ENCODE data around the gene TMEM87A.

TMEM87A gene

GRCh38 chr15:42182328-42182886, 90.8 kb downstream of the TMEM87A start:
- Histone ChIP-seq H3K36me3 (ENCODE audit: control insufficient read depth in 1 of 2, insufficient read depth in 2 of 2, low read length in 2 of 2) (peaks cover 60 to 73% of the 10 kb centered on the region in 2 donors), H3K4me3 (ENCODE audit: low read depth in 1 of 2, low read length in 2 of 2) (no peak overlapping the region), H3K27me3 (ENCODE audit: low read depth, low read length) (no peaks in the 10 kb centered on the region), H3K27ac (ENCODE audit: low read length) (no peak overlapping the region), H3K4me1 (ENCODE audit: control insufficient read depth in 1 of 2, insufficient read depth in 2 of 2, low read length in 2 of 2) (no peaks in the 10 kb centered on the region), H3K9me3 (ENCODE audit: control insufficient read depth in 1 of 2, low read length in 2 of 2) (no peaks in the 10 kb centered on the region)

GRCh38 chr15:42178056-42178455, 95.2 kb downstream of the TMEM87A start:
- Histone ChIP-seq H3K4me1 (ENCODE audit: control insufficient read depth in 1 of 2, insufficient read depth in 2 of 2, low read length in 2 of 2) (no peaks in the 10 kb centered on the region), H3K27ac (ENCODE audit: low read length) (no peak overlapping the region), H3K27me3 (ENCODE audit: low read depth, low read length) (no peaks in the 10 kb centered on the region), H3K4me3 (ENCODE audit: low read depth in 1 of 2, low read length in 2 of 2) (no peak overlapping the region), H3K9me3 (ENCODE audit: control insufficient read depth in 1 of 2, low read length in 2 of 2) (no peaks in the 10 kb centered on the region), H3K36me3 (ENCODE audit: control insufficient read depth in 1 of 2, insufficient read depth in 2 of 2, low read length in 2 of 2) (peaks cover 44 to 62% of the 10 kb centered on the region in 2 donors)

- Histone ChIP-seq H3K27me3 (ENCODE audit: low read depth, low read length) (no peaks in the 10 kb centered on the region), H3K9me3 (ENCODE audit: control insufficient read depth in 1 of 2, low read length in 2 of 2) (no peaks in the 10 kb centered on the region), H3K4me1 (ENCODE audit: control insufficient read depth in 1 of 2, insufficient read depth in 2 of 2, low read length in 2 of 2) (no peaks in the 10 kb centered on the region), H3K4me3 (ENCODE audit: low read depth in 1 of 2, low read length in 2 of 2) (no peak overlapping the region), H3K27ac (ENCODE audit: low read length) (no peak overlapping the region), H3K36me3 (ENCODE audit: control insufficient read depth in 1 of 2, insufficient read depth in 2 of 2, low read length in 2 of 2) (peaks cover 50 to 75% of the 10 kb centered on the region in 2 donors)
These were observed 97.6 kb downstream of the TMEM87A start for GRCh38 chr15:42175671-42176070.

GRCh38 chr15:42172475-42172874, 100.8 kb downstream of the TMEM87A start:
- no peak overlapping the region for H3K4me3 ChIP-seq (ENCODE audit: low read depth in 1 of 2, low read length in 2 of 2)
- no peaks in the 10 kb centered on the region for H3K9me3 ChIP-seq (ENCODE audit: control insufficient read depth in 1 of 2, low read length in 2 of 2)
- peaks cover 51 to 82% of the 10 kb centered on the region in 2 donors for H3K36me3 ChIP-seq (ENCODE audit: control insufficient read depth in 1 of 2, insufficient read depth in 2 of 2, low read length in 2 of 2)
- H3K27me3 ChIP-seq (ENCODE audit: low read depth, low read length) = no peaks in the 10 kb centered on the region
- no peak overlapping the region for H3K27ac ChIP-seq (ENCODE audit: low read length)
- no peaks in the 10 kb centered on the region for H3K4me1 ChIP-seq (ENCODE audit: control insufficient read depth in 1 of 2, insufficient read depth in 2 of 2, low read length in 2 of 2)

GRCh38 chr15:42171795-42172194, 101.4 kb downstream of the TMEM87A start:
- Histone ChIP-seq H3K27ac (ENCODE audit: low read length) (no peak overlapping the region), H3K4me1 (ENCODE audit: control insufficient read depth in 1 of 2, insufficient read depth in 2 of 2, low read length in 2 of 2) (no peaks in the 10 kb centered on the region), H3K27me3 (ENCODE audit: low read depth, low read length) (no peaks in the 10 kb centered on the region), H3K9me3 (ENCODE audit: control insufficient read depth in 1 of 2, low read length in 2 of 2) (no peaks in the 10 kb centered on the region), H3K36me3 (ENCODE audit: control insufficient read depth in 1 of 2, insufficient read depth in 2 of 2, low read length in 2 of 2) (peaks cover 58 to 88% of the 10 kb centered on the region in 2 donors), H3K4me3 (ENCODE audit: low read depth in 1 of 2, low read length in 2 of 2) (no peak overlapping the region)

GRCh38 chr15:42171122-42171521, 102.1 kb downstream of the TMEM87A start:
- Histone ChIP-seq H3K4me1 (ENCODE audit: control insufficient read depth in 1 of 2, insufficient read depth in 2 of 2, low read length in 2 of 2) (no peaks in the 10 kb centered on the region), H3K4me3 (ENCODE audit: low read depth in 1 of 2, low read length in 2 of 2) (no peak overlapping the region), H3K27ac (ENCODE audit: low read length) (no peak overlapping the region), H3K36me3 (ENCODE audit: control insufficient read depth in 1 of 2, insufficient read depth in 2 of 2, low read length in 2 of 2) (peaks cover 64 to 92% of the 10 kb centered on the region in 2 donors), H3K27me3 (ENCODE audit: low read depth, low read length) (no peaks in the 10 kb centered on the region), H3K9me3 (ENCODE audit: control insufficient read depth in 1 of 2, low read length in 2 of 2) (no peaks in the 10 kb centered on the region)

GRCh38 chr15:42166225-42166940, 106.8 kb downstream of the TMEM87A start:
- no peaks in the 10 kb centered on the region for H3K4me1 ChIP-seq (ENCODE audit: control insufficient read depth in 1 of 2, insufficient read depth in 2 of 2, low read length in 2 of 2)
- no peak overlapping the region for H3K4me3 ChIP-seq (ENCODE audit: low read depth in 1 of 2, low read length in 2 of 2)
- H3K27me3 ChIP-seq (ENCODE audit: low read depth, low read length) = no peaks in the 10 kb centered on the region
- peaks cover 79 to 96% of the 10 kb centered on the region in 2 donors for H3K36me3 ChIP-seq (ENCODE audit: control insufficient read depth in 1 of 2, insufficient read depth in 2 of 2, low read length in 2 of 2)
- no peaks in the 10 kb centered on the region for H3K9me3 ChIP-seq (ENCODE audit: control insufficient read depth in 1 of 2, low read length in 2 of 2)
- H3K27ac ChIP-seq (ENCODE audit: low read length) = no peak overlapping the region

GRCh38 chr15:42165106-42165505, 108.1 kb downstream of the TMEM87A start:
- Histone ChIP-seq H3K27me3 (ENCODE audit: low read depth, low read length) (no peaks in the 10 kb centered on the region), H3K4me1 (ENCODE audit: control insufficient read depth in 1 of 2, insufficient read depth in 2 of 2, low read length in 2 of 2) (no peaks in the 10 kb centered on the region), H3K4me3 (ENCODE audit: low read depth in 1 of 2, low read length in 2 of 2) (no peak overlapping the region), H3K36me3 (ENCODE audit: control insufficient read depth in 1 of 2, insufficient read depth in 2 of 2, low read length in 2 of 2) (peaks cover 87 to 98% of the 10 kb centered on the region in 2 donors), H3K27ac (ENCODE audit: low read length) (no peak overlapping the region), H3K9me3 (ENCODE audit: control insufficient read depth in 1 of 2, low read length in 2 of 2) (no peaks in the 10 kb centered on the region)

GRCh38 chr15:42163947-42164550, 109.2 kb downstream of the TMEM87A start:
- H3K4me3 ChIP-seq (ENCODE audit: low read depth in 1 of 2, low read length in 2 of 2) = no peak overlapping the region
- peaks cover 85 to 98% of the 10 kb centered on the region in 2 donors for H3K36me3 ChIP-seq (ENCODE audit: control insufficient read depth in 1 of 2, insufficient read depth in 2 of 2, low read length in 2 of 2)
- no peaks in the 10 kb centered on the region for H3K27me3 ChIP-seq (ENCODE audit: low read depth, low read length)
- no peak overlapping the region for H3K27ac ChIP-seq (ENCODE audit: low read length)
- no peaks in the 10 kb centered on the region for H3K9me3 ChIP-seq (ENCODE audit: control insufficient read depth in 1 of 2, low read length in 2 of 2)
- H3K4me1 ChIP-seq (ENCODE audit: control insufficient read depth in 1 of 2, insufficient read depth in 2 of 2, low read length in 2 of 2) = peaks cover 0 to 7% of the 10 kb centered on the region in 2 donors

- Histone ChIP-seq H3K27ac (ENCODE audit: low read length) (no peak overlapping the region), H3K27me3 (ENCODE audit: low read depth, low read length) (no peaks in the 10 kb centered on the region), H3K4me1 (ENCODE audit: control insufficient read depth in 1 of 2, insufficient read depth in 2 of 2, low read length in 2 of 2) (peaks cover 0 to 7% of the 10 kb centered on the region in 2 donors), H3K4me3 (ENCODE audit: low read depth in 1 of 2, low read length in 2 of 2) (no peak overlapping the region), H3K36me3 (ENCODE audit: control insufficient read depth in 1 of 2, insufficient read depth in 2 of 2, low read length in 2 of 2) (peaks cover 88 to 96% of the 10 kb centered on the region in 2 donors), H3K9me3 (ENCODE audit: control insufficient read depth in 1 of 2, low read length in 2 of 2) (no peaks in the 10 kb centered on the region)
These were observed 109.9 kb downstream of the TMEM87A start for GRCh38 chr15:42163291-42163690.

Measured in muscle layer of duodenum (tissue), 2 donors.